ENCODE measurements around the gene GRXCR2.
"Not testable (repeated sequence)": the region's sequence is repeated elsewhere in the genome, so short reads cannot be mapped to it uniquely, and the experiment has no call there.

Gene GRXCR2

GRCh38 chr5:145887217-145887616 is 14.4 kb upstream of the GRXCR2 start:
- H3K36me3 ChIP-seq (ENCODE audit: control insufficient read depth in 2 of 2, insufficient read depth in 2 of 2, low read length in 2 of 2): no peaks in the 10 kb centered on the region
- H3K9ac ChIP-seq (ENCODE audit: low read length in 2 of 2): no peak overlapping the region
- no peak overlapping the region for H3K27ac ChIP-seq (ENCODE audit: low read length)
- H3K9me3 ChIP-seq (ENCODE audit: control insufficient read depth in 2 of 2, low read length in 2 of 2): no peaks in the 10 kb centered on the region
- peaks cover 0 to 2% of the 10 kb centered on the region in 2 donors for H3K27me3 ChIP-seq (ENCODE audit: control insufficient read depth in 1 of 2, insufficient read depth in 2 of 2, low read length in 2 of 2)
- no peak overlapping the region for H3K4me3 ChIP-seq (ENCODE audit: low read length in 2 of 2)
- H3K4me1 ChIP-seq (ENCODE audit: control insufficient read depth, insufficient read depth, low read length): no peaks in the 10 kb centered on the region

DNA sequence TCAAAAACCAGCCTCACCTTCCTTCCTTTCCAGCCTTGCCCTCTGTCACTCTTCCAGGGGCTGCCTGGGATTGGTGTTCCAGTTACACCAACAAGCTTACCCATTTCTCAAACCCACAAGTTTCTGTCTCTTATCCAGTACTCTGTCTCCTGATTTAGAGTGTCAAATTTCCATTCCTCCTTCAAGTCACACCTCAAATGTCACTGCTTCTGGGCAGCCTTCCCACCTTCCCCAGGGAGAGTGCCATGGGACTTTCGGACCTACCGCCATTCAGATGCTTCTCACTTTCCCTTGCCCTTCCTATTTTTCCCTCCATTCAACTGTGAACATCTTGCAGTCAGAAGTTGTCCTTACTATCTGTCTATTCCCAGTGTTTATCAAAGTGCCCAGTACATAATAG is 2.0 kb upstream of the GRXCR2 start:
- H3K4me1 ChIP-seq (ENCODE audit: control insufficient read depth, insufficient read depth, low read length): no peaks in the 10 kb centered on the region
- no peaks in the 10 kb centered on the region for H3K36me3 ChIP-seq (ENCODE audit: control insufficient read depth in 2 of 2, insufficient read depth in 2 of 2, low read length in 2 of 2)
- H3K9me3 ChIP-seq (ENCODE audit: control insufficient read depth in 2 of 2, low read length in 2 of 2): no peaks in the 10 kb centered on the region
- H3K4me3 ChIP-seq (ENCODE audit: low read length in 2 of 2): no peak overlapping the region
- H3K27ac ChIP-seq (ENCODE audit: low read length): no peak overlapping the region
- H3K9ac ChIP-seq (ENCODE audit: low read length in 2 of 2): no peak overlapping the region
- no peaks in the 10 kb centered on the region for H3K27me3 ChIP-seq (ENCODE audit: control insufficient read depth in 1 of 2, insufficient read depth in 2 of 2, low read length in 2 of 2)

DNA sequence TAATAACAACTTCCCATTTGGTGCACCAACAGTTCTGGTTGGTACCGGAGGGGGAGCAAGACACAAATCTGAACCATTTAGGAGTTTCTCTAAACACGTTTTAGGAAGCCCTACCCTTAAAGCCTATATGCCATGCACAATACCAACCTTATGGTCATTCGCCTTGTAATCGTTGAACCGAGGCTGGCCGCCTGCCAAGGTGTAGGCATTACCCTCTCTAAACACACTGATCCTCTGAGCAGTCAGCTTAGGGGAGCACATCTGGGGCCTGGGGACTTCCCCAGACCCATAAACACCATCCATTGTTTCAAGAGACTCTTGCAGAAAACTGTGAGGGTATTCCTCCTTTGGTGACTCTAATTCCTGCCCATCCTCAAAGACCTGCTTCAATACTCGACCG is 328 bp downstream of the GRXCR2 start:
- no peaks in the 10 kb centered on the region for H3K36me3 ChIP-seq (ENCODE audit: control insufficient read depth in 2 of 2, insufficient read depth in 2 of 2, low read length in 2 of 2)
- no peak overlapping the region for H3K27ac ChIP-seq (ENCODE audit: low read length)
- no peak overlapping the region for H3K4me3 ChIP-seq (ENCODE audit: low read length in 2 of 2)
- H3K9me3 ChIP-seq (ENCODE audit: control insufficient read depth in 2 of 2, low read length in 2 of 2): no peaks in the 10 kb centered on the region
- no peak overlapping the region for H3K9ac ChIP-seq (ENCODE audit: low read length in 2 of 2)
- no peaks in the 10 kb centered on the region for H3K4me1 ChIP-seq (ENCODE audit: control insufficient read depth, insufficient read depth, low read length)
- no peaks in the 10 kb centered on the region for H3K27me3 ChIP-seq (ENCODE audit: control insufficient read depth in 1 of 2, insufficient read depth in 2 of 2, low read length in 2 of 2)

- H3K36me3 ChIP-seq (ENCODE audit: control insufficient read depth in 2 of 2, insufficient read depth in 2 of 2, low read length in 2 of 2): no peaks in the 10 kb centered on the region
- H3K9me3 ChIP-seq (ENCODE audit: control insufficient read depth in 2 of 2, low read length in 2 of 2): no peaks in the 10 kb centered on the region
- no peak overlapping the region for H3K4me3 ChIP-seq (ENCODE audit: low read length in 2 of 2)
- H3K9ac ChIP-seq (ENCODE audit: low read length in 2 of 2): no peak overlapping the region
- H3K27ac ChIP-seq (ENCODE audit: low read length): no peak overlapping the region
- H3K27me3 ChIP-seq (ENCODE audit: control insufficient read depth in 1 of 2, insufficient read depth in 2 of 2, low read length in 2 of 2): no peaks in the 10 kb centered on the region
- H3K4me1 ChIP-seq (ENCODE audit: control insufficient read depth, insufficient read depth, low read length): no peaks in the 10 kb centered on the region
Measured at GRCh38 chr5:145869753-145870152, 3.1 kb downstream of the GRXCR2 start.

DNA sequence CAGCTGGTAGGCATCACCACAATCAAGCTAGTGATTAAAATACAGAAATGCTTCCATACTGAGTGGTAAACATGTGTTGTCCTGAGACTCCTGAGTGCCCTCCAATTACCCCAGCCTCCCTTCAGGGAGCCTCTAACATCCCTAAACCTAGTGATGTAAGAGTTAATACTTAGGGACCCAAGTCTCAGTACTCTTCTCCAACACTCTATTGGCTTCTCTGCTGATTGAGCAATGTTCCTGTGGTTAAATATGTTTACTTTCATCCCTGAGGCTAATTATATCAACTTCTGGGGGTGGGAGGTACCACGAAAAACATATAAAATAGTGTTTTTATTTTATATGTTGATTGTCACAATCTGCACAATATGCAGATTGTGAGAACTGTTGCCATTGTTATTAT is 5.0 kb downstream of the GRXCR2 start:
- Histone ChIP-seq H3K9ac (ENCODE audit: low read length in 2 of 2) (no peak overlapping the region), H3K4me3 (ENCODE audit: low read length in 2 of 2) (no peak overlapping the region), H3K27ac (ENCODE audit: low read length) (no peak overlapping the region), H3K27me3 (ENCODE audit: control insufficient read depth in 1 of 2, insufficient read depth in 2 of 2, low read length in 2 of 2) (no peaks in the 10 kb centered on the region), H3K9me3 (ENCODE audit: control insufficient read depth in 2 of 2, low read length in 2 of 2) (no peaks in the 10 kb centered on the region), H3K4me1 (ENCODE audit: control insufficient read depth, insufficient read depth, low read length) (no peaks in the 10 kb centered on the region), H3K36me3 (ENCODE audit: control insufficient read depth in 2 of 2, insufficient read depth in 2 of 2, low read length in 2 of 2) (no peaks in the 10 kb centered on the region)

DNA sequence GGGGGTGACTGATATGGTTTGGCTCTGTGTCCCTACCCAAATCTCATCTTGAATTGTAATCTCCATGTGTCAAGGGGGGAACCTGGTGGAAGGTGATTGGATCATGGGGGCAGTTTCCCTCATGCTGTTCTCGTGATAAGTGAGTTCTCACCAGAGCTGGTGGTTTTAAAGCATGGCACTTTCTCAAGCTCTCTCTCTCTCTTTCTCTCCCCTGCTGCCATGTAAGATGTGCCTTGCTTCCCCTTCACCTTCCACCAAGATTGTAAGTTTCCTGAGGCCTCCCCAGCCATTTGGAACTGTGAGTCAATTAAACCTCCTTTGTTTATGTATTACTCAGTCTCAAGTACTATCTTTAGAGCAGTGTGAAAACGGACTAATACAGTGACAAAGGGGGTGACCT is 8.4 kb downstream of the GRXCR2 start:
- not testable (repeated sequence) for H3K27me3 ChIP-seq (ENCODE audit: control insufficient read depth in 1 of 2, insufficient read depth in 2 of 2, low read length in 2 of 2); H3K4me1 ChIP-seq (ENCODE audit: control insufficient read depth, insufficient read depth, low read length); H3K4me3 ChIP-seq (ENCODE audit: low read length in 2 of 2); H3K9ac ChIP-seq (ENCODE audit: low read length in 2 of 2); H3K9me3 ChIP-seq (ENCODE audit: control insufficient read depth in 2 of 2, low read length in 2 of 2); H3K27ac ChIP-seq (ENCODE audit: low read length); H3K36me3 ChIP-seq (ENCODE audit: control insufficient read depth in 2 of 2, insufficient read depth in 2 of 2, low read length in 2 of 2)

GRCh38 chr5:145863003-145863402 is 9.8 kb downstream of the GRXCR2 start:
- H3K4me1 ChIP-seq (ENCODE audit: control insufficient read depth, insufficient read depth, low read length): no peaks in the 10 kb centered on the region
- no peak overlapping the region for H3K27ac ChIP-seq (ENCODE audit: low read length)
- H3K9me3 ChIP-seq (ENCODE audit: control insufficient read depth in 2 of 2, low read length in 2 of 2): no peaks in the 10 kb centered on the region
- no peak overlapping the region for H3K9ac ChIP-seq (ENCODE audit: low read length in 2 of 2)
- no peaks in the 10 kb centered on the region for H3K36me3 ChIP-seq (ENCODE audit: control insufficient read depth in 2 of 2, insufficient read depth in 2 of 2, low read length in 2 of 2)
- H3K4me3 ChIP-seq (ENCODE audit: low read length in 2 of 2): no peak overlapping the region
- H3K27me3 ChIP-seq (ENCODE audit: control insufficient read depth in 1 of 2, insufficient read depth in 2 of 2, low read length in 2 of 2): no peaks in the 10 kb centered on the region

DNA sequence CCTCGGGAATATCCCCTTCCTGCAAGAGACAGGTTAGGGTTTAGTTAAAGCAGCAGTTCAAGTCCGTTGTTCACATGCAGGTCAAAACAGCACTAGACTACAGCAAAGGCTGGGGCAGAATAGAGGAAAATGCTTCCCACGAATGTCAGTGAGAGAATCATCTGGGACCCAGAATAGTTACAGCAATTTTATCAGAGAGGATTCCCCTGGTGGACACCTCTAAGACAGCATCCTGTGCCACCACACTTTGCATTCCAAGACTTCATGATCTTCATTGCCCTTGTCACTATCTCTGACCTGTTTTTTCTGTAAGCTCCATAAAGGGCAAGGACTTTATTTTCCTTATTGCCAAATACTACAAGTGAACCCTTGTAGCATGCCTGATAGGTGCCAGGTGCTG is 12.9 kb downstream of the GRXCR2 start:
- H3K9ac ChIP-seq (ENCODE audit: low read length in 2 of 2): no peak overlapping the region
- H3K36me3 ChIP-seq (ENCODE audit: control insufficient read depth in 2 of 2, insufficient read depth in 2 of 2, low read length in 2 of 2): no peaks in the 10 kb centered on the region
- no peaks in the 10 kb centered on the region for H3K27me3 ChIP-seq (ENCODE audit: control insufficient read depth in 1 of 2, insufficient read depth in 2 of 2, low read length in 2 of 2)
- no peak overlapping the region for H3K27ac ChIP-seq (ENCODE audit: low read length)
- H3K4me1 ChIP-seq (ENCODE audit: control insufficient read depth, insufficient read depth, low read length): peaks cover 4% of the 10 kb centered on the region
- H3K9me3 ChIP-seq (ENCODE audit: control insufficient read depth in 2 of 2, low read length in 2 of 2): no peaks in the 10 kb centered on the region
- H3K4me3 ChIP-seq (ENCODE audit: low read length in 2 of 2): no peak overlapping the region

GRCh38 chr5:145859453-145859852 is 13.4 kb downstream of the GRXCR2 start:
- Histone ChIP-seq H3K36me3 (ENCODE audit: control insufficient read depth in 2 of 2, insufficient read depth in 2 of 2, low read length in 2 of 2) (no peaks in the 10 kb centered on the region), H3K4me3 (ENCODE audit: low read length in 2 of 2) (no peak overlapping the region), H3K9ac (ENCODE audit: low read length in 2 of 2) (no peak overlapping the region), H3K27me3 (ENCODE audit: control insufficient read depth in 1 of 2, insufficient read depth in 2 of 2, low read length in 2 of 2) (no peaks in the 10 kb centered on the region), H3K4me1 (ENCODE audit: control insufficient read depth, insufficient read depth, low read length) (peaks cover 4% of the 10 kb centered on the region), H3K27ac (ENCODE audit: low read length) (no peak overlapping the region), H3K9me3 (ENCODE audit: control insufficient read depth in 2 of 2, low read length in 2 of 2) (no peaks in the 10 kb centered on the region)

DNA sequence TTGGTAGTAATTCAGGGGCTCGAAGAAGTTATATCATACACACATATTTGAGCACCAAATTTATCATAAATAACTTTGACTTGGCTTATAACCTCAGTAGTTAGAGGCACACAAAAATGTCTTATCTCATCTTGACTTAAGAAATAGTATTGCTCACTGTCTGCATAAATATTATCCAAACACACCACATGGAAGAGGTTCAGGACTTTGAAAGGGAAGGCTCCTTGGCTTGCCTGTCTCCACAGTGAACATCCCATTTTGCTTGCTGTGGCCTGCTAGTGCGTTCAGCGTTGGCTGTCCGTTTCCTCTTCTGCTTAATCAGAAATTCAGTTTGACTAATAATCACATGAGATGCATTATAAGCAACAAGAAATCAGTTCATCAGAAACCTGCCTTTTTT is 13.9 kb downstream of the GRXCR2 start:
- H3K9me3 ChIP-seq (ENCODE audit: control insufficient read depth in 2 of 2, low read length in 2 of 2): no peaks in the 10 kb centered on the region
- H3K36me3 ChIP-seq (ENCODE audit: control insufficient read depth in 2 of 2, insufficient read depth in 2 of 2, low read length in 2 of 2): no peaks in the 10 kb centered on the region
- no peak overlapping the region for H3K4me3 ChIP-seq (ENCODE audit: low read length in 2 of 2)
- peaks cover 4% of the 10 kb centered on the region for H3K4me1 ChIP-seq (ENCODE audit: control insufficient read depth, insufficient read depth, low read length)
- H3K27ac ChIP-seq (ENCODE audit: low read length): no peak overlapping the region
- no peaks in the 10 kb centered on the region for H3K27me3 ChIP-seq (ENCODE audit: control insufficient read depth in 1 of 2, insufficient read depth in 2 of 2, low read length in 2 of 2)
- no peak overlapping the region for H3K9ac ChIP-seq (ENCODE audit: low read length in 2 of 2)

- peak overlapping the region; percentile 63 to 69 for H3K4me3 ChIP-seq (ENCODE audit: low read length in 2 of 2)
- H3K27ac ChIP-seq (ENCODE audit: low read length): peak overlapping the region; percentile 53
- H3K36me3 ChIP-seq (ENCODE audit: control insufficient read depth in 2 of 2, insufficient read depth in 2 of 2, low read length in 2 of 2): no peaks in the 10 kb centered on the region
- no peaks in the 10 kb centered on the region for H3K9me3 ChIP-seq (ENCODE audit: control insufficient read depth in 2 of 2, low read length in 2 of 2)
- H3K4me1 ChIP-seq (ENCODE audit: control insufficient read depth, insufficient read depth, low read length): peaks cover 4% of the 10 kb centered on the region
- H3K9ac ChIP-seq (ENCODE audit: low read length in 2 of 2): peak overlapping the region; percentile 37 to 63
- no peaks in the 10 kb centered on the region for H3K27me3 ChIP-seq (ENCODE audit: control insufficient read depth in 1 of 2, insufficient read depth in 2 of 2, low read length in 2 of 2)
Measured at GRCh38 chr5:145856285-145856818, 16.5 kb downstream of the GRXCR2 start.

Data from stomach smooth muscle (tissue), 2 donors.